HG02678 (cell line): ENCODE data around the gene FAM98C.
"Not testable (repeated sequence)": the region's sequence is repeated elsewhere in the genome, so short reads cannot be mapped to it uniquely, and the experiment has no call there.

Source experiments
- ATAC-seq: cut with Tn5 transposase; IDR thresholded peaks from one replicate; pipeline ENCODE4 v1.9.1; 2021; ENCODE audit warnings: mild to moderate bottlenecking, moderate library complexity; ENCODE audit not compliant: unreplicated experiment

The FAM98C gene

DNA sequence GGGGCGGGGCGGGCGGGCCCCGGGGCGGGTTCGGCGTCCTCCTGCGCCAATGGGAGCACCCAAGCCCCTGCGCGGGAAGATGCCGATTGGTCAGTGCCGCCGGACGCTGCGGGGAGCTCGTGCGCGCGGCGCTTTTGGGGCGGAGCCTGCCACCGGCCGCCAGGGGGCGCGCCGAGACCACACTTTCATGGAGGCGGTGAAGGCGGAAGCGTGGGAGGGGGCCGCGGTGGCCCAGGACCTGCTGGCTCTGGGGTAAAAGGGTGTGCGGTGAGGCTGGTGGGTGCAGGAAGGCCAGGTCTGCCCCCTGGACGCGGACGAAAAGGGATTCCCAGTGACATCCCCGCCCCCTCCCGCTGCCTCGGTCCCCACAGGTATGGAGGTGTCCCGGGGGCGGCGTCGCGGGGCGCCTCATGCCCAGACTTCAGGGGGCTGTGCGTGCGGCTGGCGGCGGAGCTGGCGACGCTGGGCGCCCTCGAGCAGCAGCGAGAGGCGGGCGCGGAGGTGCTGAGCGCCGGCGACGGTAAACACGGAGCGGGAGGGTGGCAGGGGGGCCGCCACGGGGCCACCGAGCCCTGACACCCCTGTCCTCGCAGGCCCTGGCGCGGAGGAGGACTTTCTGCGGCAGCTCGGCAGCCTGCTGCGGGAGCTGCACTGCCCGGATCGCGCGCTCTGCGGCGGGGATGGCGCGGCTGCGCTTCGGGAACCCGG is at the start of gene FAM98C:
Gene FAM98C, plus strand, starts transcription at position 127 of the 708 bp plus-strand sequence. Its CDS starts 61 bp downstream, at position 188.
- peak; percentile 93 for ATAC-seq

DNA sequence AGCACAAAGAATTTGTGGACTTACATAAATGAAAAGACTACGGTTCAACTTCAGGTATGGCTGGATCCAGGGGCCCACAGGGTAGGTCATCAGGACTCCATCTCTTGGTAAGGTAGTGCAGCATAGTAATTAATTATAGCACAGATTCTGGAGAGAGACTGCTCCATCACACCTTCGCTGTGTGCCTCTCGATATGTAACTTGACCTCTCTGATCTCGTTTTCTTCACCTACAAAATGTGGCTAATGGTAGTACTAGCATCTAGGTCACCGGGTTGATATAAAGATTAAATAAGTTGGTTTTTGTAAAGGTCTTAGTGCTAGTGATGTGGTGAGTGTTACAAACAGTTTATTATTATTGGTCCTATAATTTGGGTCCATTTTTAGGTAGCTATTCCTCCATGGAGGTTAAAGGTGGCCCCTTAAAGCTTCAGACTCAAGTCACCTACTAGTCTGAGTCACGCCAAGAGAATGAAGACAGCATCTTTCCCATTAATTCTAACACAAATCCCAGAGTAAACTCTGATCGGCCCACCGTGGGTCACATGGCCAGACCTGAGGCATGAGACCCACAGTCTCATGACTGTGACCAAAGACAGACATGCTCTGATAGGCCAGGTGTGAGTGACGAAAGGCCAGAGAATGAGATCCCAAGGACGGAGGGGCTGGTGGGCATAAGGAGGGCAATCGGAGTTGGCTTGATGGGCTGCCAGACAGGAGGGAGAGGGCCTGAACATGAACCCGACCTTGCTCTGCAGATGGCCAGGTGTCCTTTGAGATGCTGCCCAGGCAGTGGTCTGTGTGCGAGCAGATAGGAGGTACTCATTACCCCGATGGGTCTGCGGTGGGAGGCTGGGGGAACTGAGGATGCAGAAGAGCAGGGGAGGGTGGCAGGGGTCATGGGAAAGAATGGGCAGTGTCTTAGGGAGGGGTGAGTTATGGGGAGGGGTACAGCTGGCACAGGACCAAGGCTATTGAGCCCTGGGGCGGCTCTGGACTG is 46.9 kb upstream of the FAM98C start:
- no peak for ATAC-seq

DNA sequence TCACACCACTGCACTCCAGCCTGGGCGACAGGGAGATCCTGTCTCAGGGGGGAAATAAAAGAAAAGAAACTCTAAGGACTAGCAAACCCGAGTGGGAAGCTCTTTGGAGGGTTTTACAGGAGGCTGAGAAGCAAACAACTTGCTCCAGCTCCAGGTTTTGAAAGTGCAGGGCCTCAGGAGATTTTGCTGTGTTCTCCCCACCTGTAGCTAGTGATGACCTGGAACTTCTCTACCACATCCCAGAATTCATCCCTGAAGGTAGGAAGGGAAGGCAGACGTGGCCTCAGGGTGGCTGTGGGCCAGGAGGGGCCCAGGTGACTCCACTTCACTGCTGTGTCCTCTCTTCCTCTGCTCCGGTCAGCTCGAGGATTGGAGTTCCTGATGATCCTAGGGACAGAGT is 44.8 kb upstream of the FAM98C start:
- no peak for ATAC-seq

DNA sequence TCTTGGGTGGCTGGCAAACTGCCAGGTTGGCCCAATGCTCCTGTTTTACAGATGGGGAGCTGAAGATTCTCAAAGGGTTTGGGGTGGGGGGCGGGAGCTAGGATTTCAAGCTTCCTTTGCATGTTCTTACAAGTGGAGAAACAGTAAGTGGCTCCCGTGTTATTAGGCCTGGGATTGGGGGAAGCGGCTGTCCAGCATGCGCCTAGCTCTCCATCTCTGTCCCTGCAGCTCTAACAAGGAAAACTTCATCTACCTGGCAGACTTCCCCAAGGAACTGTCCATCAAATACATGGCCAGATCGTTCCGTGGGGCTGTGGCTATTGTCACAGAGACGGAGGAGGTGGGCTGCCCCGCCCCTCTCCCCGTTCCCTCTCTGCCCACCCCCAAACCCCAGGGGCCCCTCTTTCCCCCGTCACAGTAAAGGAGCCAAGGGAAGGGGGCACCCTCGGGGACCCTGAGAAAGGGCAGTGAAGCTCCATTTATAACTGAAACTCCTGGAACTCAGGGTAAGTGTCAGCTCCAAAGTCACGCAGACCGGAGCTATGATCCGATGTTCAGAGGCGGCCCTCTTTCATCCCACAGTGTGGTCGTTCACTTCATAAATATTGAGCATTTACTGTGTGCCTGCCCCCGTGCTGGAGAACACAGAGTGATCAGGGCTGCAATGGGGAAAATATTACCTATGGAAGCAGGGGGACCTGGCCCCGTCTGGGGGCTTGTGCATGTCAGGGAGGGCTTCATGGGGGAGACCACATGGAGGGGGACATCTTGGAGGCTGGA is 43.5 kb upstream of the FAM98C start:
- no peak for ATAC-seq

DNA sequence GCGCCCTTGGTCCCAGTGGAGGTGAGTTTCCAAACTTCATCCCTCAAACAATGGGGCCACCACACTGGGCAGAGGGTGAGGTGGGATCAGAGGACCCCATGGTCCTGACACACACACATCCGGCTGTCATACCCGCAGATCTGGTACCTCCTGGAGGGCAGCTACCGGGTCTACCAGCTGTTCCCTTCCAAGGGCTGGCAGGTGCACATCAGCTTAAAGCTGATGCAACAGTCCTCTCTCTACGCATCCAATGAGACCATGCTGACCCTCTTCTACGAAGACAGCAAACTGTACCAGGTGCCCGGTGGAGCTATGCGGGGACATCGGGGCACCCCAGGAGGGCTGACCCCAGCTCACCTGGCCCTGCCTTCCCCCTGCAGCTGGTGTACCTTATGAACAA is 42.5 kb upstream of the FAM98C start:
- no peak for ATAC-seq

DNA sequence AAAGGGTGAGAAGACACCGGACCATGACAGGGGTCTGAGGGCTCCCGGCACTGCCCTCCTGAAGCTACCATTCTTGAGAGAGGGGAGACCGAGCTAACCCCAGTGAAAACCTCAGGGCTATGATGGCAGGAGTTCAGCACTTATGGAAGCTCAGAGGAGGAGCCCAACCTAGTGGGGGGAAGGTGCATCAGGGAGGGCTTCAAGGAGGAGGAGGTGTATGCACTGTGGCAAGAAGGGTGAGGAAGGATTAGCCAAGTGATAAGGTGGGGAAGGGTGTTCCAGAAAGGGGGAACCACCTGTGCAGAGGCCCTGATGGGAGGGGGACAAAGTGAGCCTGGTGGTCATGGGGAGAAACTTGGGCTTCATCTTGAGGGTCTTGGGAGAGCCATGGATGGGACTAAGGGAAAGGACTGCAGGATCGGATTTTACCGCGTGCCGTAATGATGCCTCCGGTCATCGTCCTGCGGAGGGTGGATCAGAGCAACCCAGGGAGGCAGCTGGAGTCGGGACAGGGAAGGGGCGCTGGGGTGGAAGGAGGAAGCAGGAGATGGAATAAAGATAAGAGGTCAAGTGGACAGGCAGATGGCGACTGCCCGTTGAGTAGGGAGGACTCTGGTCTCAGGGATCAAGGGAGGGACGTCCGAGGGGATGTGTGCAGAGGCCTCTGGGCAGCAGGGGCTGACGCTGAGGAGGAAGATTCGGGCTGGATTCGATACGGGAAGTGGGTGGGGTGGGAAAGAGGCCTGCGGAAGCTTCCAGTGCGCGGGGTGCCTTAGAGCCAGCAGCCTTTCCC is 41.9 kb upstream of the FAM98C start:
- no peak for ATAC-seq

DNA sequence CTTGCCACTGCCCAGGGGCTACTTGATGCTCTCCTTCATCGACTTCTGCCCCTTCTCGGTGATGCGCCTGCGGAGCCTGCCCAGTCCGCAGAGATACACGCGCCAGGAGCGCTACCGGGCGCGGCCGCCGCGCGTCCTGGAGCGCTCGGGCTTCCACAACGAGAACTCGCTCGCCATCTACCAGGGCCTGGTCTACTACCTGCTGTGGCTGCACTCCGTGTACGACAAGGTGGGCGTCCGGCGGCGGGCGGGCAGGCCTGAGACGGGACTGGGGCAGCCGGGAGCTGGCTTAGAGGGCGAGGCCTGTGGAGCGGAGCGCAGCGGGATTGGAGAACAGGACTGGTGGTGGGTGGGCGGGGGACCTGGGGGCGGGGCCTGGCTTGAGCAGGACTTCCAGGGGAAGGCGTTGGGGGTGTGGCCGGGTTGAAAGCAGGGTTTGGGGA is 41.2 kb upstream of the FAM98C start:
- ATAC-seq: peak; percentile 64

DNA sequence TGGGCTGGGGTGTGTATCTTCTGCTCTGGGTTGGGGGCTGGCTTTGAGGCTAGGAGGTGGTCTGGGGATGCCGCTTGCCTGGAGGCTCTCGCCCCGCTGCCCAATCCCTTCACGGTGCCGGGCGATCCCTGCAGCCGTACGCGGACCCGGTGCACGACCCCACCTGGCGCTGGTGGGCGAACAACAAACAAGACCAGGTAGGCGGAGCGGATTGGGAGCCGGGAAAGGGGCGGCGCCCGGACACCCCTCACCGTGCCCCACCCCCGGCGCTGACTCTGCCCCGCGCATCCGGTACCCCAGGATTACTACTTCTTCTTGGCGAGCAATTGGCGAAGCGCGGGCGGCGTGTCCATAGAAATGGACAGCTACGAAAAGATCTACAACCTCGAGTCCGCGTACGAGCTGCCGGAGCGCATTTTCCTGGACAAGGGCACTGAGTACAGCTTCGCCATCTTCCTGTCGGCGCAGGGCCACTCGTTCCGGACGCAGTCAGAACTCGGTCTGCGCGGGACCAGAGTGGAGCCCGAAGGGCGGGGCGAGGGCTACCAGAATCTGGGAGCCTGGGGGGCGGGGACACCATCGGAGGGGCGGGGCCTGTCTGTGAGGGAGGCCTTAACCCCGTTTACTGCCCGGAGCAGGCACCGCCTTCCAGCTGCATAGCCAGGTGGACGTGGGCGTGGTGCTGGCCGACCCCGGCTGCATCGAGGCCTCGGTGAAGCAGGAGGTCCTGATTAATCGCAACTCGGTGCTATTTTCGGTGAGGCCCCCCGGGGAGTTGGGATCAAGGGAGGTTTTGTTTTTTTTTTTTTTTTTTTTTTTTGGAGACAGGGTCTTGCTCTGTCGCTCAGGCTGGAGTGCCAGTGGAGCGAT is 40.6 kb upstream of the FAM98C start:
- peak; percentile 38 for ATAC-seq

DNA sequence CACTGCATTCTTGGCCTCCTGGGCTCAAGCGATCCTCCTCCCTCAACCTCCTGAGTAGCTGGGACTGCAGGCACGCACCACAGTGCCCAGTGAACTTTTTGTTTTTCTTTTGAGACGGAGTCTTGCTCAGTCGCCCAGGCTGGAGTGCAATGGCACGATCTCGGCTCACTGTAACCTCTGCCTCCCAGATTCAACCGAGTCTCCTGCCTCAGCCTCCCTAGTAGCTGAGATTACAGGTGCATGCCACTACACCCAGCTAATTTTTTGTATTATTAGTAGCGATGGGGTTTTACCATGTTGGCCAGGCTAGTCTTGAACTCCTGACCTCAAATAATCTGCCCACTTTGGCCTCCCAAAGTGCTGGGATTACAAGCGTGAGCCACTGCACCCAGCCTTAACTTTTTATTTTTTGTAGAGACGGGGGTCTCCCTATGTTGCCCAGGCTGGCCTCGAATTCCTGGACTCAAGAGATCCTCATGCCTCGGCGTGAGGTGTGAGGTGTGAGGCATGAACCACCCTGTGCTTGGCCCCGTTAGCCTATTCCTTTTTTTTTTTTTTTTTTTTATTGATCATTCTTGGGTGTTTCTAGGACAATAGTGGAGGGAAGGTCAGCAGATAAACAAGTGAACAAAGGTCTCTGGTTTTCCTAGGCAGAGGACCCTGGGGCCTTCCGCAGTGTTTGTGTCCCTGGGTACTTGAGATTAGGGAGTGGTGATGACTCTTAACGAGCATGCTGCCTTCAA is 39.8 kb upstream of the FAM98C start:
- ATAC-seq: not testable (repeated sequence)

DNA sequence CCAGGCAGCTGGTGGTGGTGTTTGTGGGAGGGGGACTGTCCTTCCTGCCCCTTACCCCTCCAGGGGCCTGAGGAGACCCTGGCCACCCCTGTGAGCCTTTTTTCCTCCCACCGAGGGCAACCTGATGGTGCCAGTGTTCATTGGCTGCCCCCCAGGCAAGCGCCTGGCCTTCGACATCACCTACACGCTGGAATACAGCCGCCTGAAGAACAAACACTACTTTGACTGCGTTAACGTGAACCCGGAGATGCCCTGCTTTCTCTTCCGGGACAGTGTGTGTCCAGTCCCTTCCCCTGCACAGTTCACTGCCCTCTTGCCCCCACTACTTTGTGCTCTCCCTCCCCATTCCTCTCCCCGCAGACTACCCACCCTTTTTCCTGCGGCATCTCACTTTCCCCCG is 35.9 kb upstream of the FAM98C start:
- ATAC-seq: no peak

DNA sequence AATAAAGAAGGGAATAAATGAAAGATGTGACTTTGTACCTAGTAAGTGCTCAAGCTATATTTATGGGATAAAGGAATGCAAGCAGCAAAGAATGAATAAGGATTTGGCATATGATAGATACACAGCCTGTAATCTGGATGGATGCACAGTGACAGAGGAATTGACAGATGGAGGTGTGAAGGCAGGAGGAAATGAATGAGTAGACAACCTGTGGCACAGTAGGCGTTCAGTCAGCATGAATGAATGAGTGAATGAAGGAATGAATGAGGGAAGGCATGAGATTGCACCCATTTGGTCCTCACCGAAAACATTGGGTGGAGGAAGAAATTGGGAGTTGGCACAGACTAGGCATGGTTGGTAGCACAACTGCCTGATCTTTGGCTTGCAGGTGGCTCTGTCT is 33.3 kb upstream of the FAM98C start:
- ATAC-seq: no peak

DNA sequence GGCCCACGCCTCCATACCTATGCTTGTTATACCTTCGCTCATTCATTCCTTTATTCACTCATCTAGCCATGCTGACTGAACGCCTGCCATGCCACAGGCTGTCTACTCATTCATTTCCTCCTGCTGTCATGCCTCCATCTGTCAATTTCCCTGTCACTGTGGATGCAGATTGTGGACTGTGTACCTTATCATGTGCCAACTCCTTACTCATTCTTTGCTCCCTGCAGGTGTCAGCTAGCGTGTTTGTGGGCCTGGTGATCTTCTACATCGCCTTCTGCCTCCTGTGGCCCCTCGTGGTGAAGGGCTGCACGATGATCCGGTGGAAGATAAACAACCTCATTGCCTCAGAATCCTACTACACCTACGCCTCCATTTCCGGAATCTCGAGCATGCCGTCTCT is 32.6 kb upstream of the FAM98C start:
- no peak for ATAC-seq

DNA sequence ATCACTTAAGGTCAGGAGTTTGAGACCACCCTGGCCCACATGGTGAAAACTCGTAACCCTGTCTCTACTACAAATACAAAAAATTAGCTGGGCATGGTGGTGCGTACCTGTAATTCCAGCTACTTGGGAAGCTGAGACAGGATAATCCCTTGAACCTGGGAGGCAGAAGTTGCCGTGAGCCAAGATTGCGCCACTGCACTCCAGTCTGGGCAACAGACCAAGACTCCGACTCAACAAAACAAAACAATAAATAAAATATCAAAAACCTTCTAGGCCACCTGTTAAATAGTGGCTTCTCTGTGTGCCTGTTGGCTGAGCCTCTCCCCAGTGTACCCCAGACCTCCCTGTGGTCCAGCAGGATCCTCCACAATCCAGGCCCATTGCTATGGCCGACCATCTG is 31.8 kb upstream of the FAM98C start:
- no peak for ATAC-seq

DNA sequence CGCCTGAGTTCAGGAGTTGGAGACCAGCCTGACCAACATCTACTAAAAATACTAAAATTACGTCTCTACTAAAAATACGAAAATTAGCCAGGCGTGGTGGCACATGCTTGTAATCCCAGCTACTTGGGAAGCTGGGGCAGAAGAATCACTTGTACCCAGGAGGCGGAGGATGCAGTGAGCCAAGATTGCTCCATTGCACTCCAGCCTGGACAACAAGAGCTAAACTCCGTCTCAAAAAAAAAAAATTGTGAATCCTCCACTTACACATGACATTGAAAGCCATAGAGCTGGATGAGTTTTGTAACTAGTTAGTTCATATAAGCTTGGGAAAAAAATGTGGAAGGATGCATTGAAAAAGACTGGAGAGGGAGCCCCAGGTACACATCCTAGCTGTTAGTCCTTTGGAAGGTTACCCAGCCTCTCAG is 29.0 kb upstream of the FAM98C start:
- ATAC-seq: no peak

DNA sequence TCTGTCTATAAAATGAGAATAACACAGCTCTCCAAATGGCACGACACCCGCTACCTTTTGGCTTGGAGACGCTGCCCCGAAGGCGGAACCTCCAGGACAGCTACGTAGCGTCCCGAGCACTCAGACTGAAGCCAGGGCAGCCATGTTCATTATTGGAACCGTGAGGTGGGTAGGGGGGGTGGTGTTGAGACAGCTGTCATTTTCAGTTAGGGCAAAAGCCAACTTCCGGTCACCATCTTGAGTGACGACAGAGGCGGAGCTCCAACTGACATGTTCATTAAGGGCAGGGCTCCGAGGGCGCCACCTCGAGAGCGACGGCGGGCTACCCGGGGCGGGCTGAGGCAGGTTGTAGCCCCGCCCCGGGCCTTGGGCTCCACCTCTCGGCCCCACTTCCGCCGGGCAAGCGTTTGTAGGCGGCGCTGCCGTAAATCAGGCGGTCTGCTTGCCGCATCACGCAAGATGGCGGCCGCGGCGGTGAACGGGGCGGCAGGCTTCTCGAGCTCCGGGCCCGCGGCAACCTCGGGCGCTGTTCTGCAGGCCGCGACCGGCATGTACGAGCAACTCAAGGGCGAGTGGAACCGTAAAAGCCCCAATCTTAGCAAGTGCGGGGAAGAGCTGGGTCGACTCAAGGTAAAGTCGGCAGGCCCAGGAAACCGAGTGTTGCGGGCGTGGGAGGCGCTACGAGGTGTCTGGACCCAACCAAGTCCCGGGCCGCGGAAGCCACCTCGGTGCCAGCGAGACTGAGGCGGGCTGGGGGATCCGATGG is 28.4 kb upstream of the FAM98C start, which contains the start of gene PSMD8:
Gene PSMD8, plus strand, starts transcription at position 240 of the 766 bp plus-strand sequence. Its CDS starts 31 bp downstream, at position 271.
- peak; percentile 97 for ATAC-seq

DNA sequence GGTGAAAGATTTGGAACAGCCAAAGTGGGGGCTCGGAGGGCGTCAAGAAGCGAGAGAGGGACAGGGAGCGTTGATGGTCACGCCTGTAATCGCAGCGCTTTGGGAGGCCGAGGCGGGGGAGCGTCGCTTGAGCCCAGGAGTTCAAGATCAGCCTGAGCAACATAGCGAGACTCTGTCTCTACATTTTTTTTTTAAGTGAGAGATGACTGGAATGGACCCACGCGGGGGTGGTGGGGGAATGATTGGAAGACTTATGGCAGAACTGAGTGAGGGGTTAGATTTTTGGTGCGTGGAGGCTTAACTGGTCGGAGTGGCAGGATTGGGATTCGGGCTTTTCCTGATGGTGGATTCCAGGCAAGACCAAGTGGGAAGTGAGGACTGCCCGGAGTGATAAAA is 27.8 kb upstream of the FAM98C start:
- ATAC-seq: no peak

DNA sequence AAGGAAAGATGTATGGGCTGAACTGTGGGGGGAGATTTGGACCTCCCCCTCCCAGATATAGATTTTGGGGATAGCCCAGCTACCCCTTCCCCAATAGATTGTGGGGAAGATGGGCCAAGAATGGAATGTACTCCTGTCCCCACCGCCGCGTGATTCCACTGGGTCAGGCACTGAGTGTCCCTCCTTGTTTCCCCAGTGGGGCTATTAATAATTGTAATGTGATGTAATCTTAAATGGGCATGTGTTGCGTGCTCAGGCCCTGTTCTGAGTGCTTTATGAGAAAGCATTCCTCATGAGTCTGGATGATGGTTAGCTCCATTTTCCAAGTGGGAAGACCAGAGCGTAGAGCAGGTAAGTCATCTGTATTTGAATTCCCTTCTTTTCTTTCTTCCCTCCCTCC is 27.1 kb upstream of the FAM98C start:
- ATAC-seq: no peak

DNA sequence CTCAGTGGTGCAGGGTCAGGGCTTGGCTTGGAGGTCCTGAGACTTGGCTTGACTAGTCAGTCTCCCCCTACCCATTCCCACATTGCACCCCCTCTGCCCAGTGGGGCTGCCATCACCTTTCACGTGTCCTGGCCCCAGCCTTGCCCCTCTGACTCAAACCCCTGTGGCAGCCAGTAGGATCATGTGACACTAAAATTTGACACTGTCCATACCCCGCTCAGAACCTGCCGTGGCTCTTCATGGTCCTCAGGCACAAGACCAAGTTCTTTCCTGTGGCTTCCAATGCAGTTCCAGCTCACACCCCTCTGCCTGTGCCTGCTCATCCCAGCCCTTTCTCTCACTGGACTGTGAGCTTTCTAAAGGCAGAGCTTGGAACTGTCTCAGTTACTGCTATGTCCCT is 26.3 kb upstream of the FAM98C start:
- no peak for ATAC-seq
